ENCODE measurements around the gene PIK3R1.

The PIK3R1 gene

GRCh38 chr5:68331192-68332079, 115.9 kb downstream of the PIK3R1 start:
- Histone ChIP-seq H3K27me3 (ENCODE audit: control insufficient read depth in 2 of 2, insufficient read depth in 2 of 2, low read length in 2 of 2) (no peaks in the 10 kb centered on the region), H3K9ac (ENCODE audit: low read depth in 1 of 2, low read length in 2 of 2) (no peak overlapping the region), H3K9me3 (ENCODE audit: control insufficient read depth in 2 of 2, low read length in 2 of 2) (no peaks in the 10 kb centered on the region), H3K4me3 (ENCODE audit: low read length in 2 of 2) (no peak overlapping the region), H3K4me1 (ENCODE audit: control insufficient read depth in 2 of 2, insufficient read depth in 2 of 2, low read length in 2 of 2) (peaks cover 4 to 11% of the 10 kb centered on the region in 2 donors), H3K27ac (ENCODE audit: low read depth in 2 of 2, low read length in 2 of 2) (peak overlapping the region in 1 of 2 donors; percentile 5), H3K36me3 (ENCODE audit: control insufficient read depth in 2 of 2, insufficient read depth in 2 of 2, low read length in 2 of 2) (no peaks in the 10 kb centered on the region)

DNA sequence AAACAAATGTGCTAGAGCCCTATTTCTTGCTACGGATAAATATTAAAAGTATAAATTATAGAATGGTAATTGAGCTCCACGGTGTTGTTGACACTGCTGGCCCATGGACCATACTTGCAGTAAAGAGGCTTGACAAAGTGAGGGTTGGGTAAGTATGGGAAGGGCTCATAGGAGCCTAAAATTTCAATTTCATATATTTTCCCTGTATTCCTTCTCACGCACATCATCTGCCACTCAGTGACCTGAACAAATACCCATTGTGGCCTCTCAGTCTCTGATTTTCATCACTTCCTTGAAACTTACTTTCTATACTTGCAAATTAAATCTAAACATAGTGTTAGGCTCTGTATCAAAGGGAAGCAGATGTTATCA, 116.5 kb downstream of the PIK3R1 start:
- Histone ChIP-seq H3K27me3 (ENCODE audit: control insufficient read depth in 2 of 2, insufficient read depth in 2 of 2, low read length in 2 of 2) (no peaks in the 10 kb centered on the region), H3K9ac (ENCODE audit: low read depth in 1 of 2, low read length in 2 of 2) (no peak overlapping the region), H3K27ac (ENCODE audit: low read depth in 2 of 2, low read length in 2 of 2) (no peak overlapping the region), H3K9me3 (ENCODE audit: control insufficient read depth in 2 of 2, low read length in 2 of 2) (no peaks in the 10 kb centered on the region), H3K36me3 (ENCODE audit: control insufficient read depth in 2 of 2, insufficient read depth in 2 of 2, low read length in 2 of 2) (no peaks in the 10 kb centered on the region), H3K4me3 (ENCODE audit: low read length in 2 of 2) (no peak overlapping the region), H3K4me1 (ENCODE audit: control insufficient read depth in 2 of 2, insufficient read depth in 2 of 2, low read length in 2 of 2) (peaks cover 4 to 11% of the 10 kb centered on the region in 2 donors)

- Histone ChIP-seq H3K27ac (ENCODE audit: low read depth in 2 of 2, low read length in 2 of 2) (no peak overlapping the region), H3K36me3 (ENCODE audit: control insufficient read depth in 2 of 2, insufficient read depth in 2 of 2, low read length in 2 of 2) (no peaks in the 10 kb centered on the region)
These were observed 117.0 kb downstream of the PIK3R1 start for GRCh38 chr5:68332556-68332955.

DNA sequence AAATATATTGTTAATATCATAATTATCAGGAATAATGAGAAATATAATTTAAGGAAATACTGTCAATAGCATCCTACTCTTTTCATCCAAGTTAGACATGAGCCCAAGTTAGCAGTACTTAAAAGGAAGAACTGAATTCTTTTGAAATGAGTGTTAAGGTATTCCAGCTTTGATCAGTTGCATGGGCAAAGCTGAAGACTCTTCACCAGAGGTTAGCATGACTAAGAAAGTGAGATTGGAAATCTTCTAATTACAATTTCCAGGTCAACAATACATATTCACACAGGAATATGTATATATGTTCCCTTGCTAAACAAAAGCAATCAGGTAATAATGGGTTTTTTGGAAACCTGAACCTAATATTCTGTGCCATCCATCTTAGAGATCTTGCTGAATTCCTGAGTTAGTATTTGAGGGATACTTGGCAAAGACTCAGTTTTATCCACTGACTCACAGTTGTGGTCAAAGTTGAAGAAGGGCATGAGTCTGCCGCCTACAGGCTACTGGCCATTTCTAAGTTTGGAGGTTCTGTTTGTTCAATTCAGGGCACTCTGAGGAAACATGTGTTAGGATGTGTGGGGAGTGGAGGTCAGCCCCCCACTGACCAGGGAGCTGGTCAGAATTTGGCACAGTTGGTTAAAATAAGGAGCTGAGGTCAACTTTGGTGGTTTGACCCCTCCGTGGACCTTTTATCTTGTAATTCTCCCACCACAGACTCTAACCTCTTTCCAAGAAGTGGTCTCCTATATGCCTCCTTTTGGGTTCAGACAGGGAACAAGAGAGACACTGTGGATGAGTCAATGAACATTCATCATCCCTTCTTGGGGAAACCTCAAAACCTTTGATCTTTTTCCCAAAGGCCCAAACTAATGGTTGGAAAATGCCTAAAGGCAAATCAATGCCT, 118.3 kb downstream of the PIK3R1 start:
- Histone ChIP-seq H3K9me3 (ENCODE audit: control insufficient read depth in 2 of 2, low read length in 2 of 2) (no peaks in the 10 kb centered on the region), H3K27me3 (ENCODE audit: control insufficient read depth in 2 of 2, insufficient read depth in 2 of 2, low read length in 2 of 2) (no peaks in the 10 kb centered on the region), H3K27ac (ENCODE audit: low read depth in 2 of 2, low read length in 2 of 2) (no peak overlapping the region), H3K4me1 (ENCODE audit: control insufficient read depth in 2 of 2, insufficient read depth in 2 of 2, low read length in 2 of 2) (peaks cover 4 to 11% of the 10 kb centered on the region in 2 donors), H3K4me3 (ENCODE audit: low read length in 2 of 2) (no peak overlapping the region), H3K36me3 (ENCODE audit: control insufficient read depth in 2 of 2, insufficient read depth in 2 of 2, low read length in 2 of 2) (no peaks in the 10 kb centered on the region), H3K9ac (ENCODE audit: low read depth in 1 of 2, low read length in 2 of 2) (no peak overlapping the region)

More at GRCh38 chr5:68332556-68332955, 117.0 kb downstream of the PIK3R1 start:
- Histone ChIP-seq H3K9ac (ENCODE audit: low read depth in 1 of 2, low read length in 2 of 2) (no peak overlapping the region), H3K9me3 (ENCODE audit: control insufficient read depth in 2 of 2, low read length in 2 of 2) (no peaks in the 10 kb centered on the region), H3K4me3 (ENCODE audit: low read length in 2 of 2) (no peak overlapping the region), H3K27me3 (ENCODE audit: control insufficient read depth in 2 of 2, insufficient read depth in 2 of 2, low read length in 2 of 2) (no peaks in the 10 kb centered on the region), H3K4me1 (ENCODE audit: control insufficient read depth in 2 of 2, insufficient read depth in 2 of 2, low read length in 2 of 2) (peaks cover 4 to 11% of the 10 kb centered on the region in 2 donors)

DNA sequence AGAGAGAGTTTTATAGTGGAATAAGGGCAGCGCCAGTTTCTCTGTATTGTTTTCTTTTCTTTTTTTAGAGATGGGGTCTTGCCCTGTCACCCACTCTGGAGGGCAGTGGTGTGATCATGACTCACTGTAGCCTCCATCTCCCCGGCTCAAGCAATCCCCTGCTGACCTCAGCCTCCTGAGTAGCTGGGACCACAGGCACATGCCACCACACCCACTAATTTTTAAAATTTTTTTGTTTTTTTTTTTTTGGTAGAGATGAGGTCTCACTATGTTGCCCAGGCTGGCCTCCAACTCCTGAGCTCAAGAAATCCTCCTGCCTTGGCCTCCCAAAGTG, 119.0 kb downstream of the PIK3R1 start:
- Histone ChIP-seq H3K36me3 (ENCODE audit: control insufficient read depth in 2 of 2, insufficient read depth in 2 of 2, low read length in 2 of 2) (no peaks in the 10 kb centered on the region), H3K27me3 (ENCODE audit: control insufficient read depth in 2 of 2, insufficient read depth in 2 of 2, low read length in 2 of 2) (no peaks in the 10 kb centered on the region), H3K9me3 (ENCODE audit: control insufficient read depth in 2 of 2, low read length in 2 of 2) (no peaks in the 10 kb centered on the region), H3K27ac (ENCODE audit: low read depth in 2 of 2, low read length in 2 of 2) (no peak overlapping the region), H3K4me3 (ENCODE audit: low read length in 2 of 2) (no peak overlapping the region), H3K4me1 (ENCODE audit: control insufficient read depth in 2 of 2, insufficient read depth in 2 of 2, low read length in 2 of 2) (peaks cover 4 to 11% of the 10 kb centered on the region in 2 donors), H3K9ac (ENCODE audit: low read depth in 1 of 2, low read length in 2 of 2) (no peak overlapping the region)

DNA sequence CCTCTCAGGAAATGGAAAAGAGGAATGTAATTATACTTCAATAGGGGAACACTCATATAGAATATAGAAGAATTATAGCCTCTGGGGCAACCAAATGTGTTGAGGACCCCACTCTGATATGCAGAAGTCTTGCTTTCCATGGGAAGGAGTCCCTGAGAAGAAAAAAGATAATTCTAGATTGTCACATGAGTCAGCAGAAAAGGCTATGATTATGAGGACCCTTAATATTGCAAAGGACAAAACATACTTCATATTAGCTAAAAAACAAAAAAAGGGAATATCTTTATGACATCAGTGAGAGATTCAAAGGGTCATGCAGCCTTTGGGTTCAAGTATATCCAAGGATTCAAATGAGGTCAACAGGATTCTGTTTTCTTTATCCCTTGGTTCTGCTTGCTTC, 119.5 kb downstream of the PIK3R1 start:
- Histone ChIP-seq H3K4me3 (ENCODE audit: low read length in 2 of 2) (no peak overlapping the region), H3K9me3 (ENCODE audit: control insufficient read depth in 2 of 2, low read length in 2 of 2) (no peaks in the 10 kb centered on the region), H3K27me3 (ENCODE audit: control insufficient read depth in 2 of 2, insufficient read depth in 2 of 2, low read length in 2 of 2) (no peaks in the 10 kb centered on the region), H3K27ac (ENCODE audit: low read depth in 2 of 2, low read length in 2 of 2) (no peak overlapping the region), H3K36me3 (ENCODE audit: control insufficient read depth in 2 of 2, insufficient read depth in 2 of 2, low read length in 2 of 2) (no peaks in the 10 kb centered on the region), H3K9ac (ENCODE audit: low read depth in 1 of 2, low read length in 2 of 2) (no peak overlapping the region), H3K4me1 (ENCODE audit: control insufficient read depth in 2 of 2, insufficient read depth in 2 of 2, low read length in 2 of 2) (peaks cover 4 to 11% of the 10 kb centered on the region in 2 donors)

- no peak overlapping the region for H3K4me3 ChIP-seq (ENCODE audit: low read length in 2 of 2)
- H3K27me3 ChIP-seq (ENCODE audit: control insufficient read depth in 2 of 2, insufficient read depth in 2 of 2, low read length in 2 of 2): no peaks in the 10 kb centered on the region
- no peaks in the 10 kb centered on the region for H3K36me3 ChIP-seq (ENCODE audit: control insufficient read depth in 2 of 2, insufficient read depth in 2 of 2, low read length in 2 of 2)
- no peak overlapping the region for H3K27ac ChIP-seq (ENCODE audit: low read depth in 2 of 2, low read length in 2 of 2)
- no peaks in the 10 kb centered on the region for H3K9me3 ChIP-seq (ENCODE audit: control insufficient read depth in 2 of 2, low read length in 2 of 2)
- no peak overlapping the region for H3K9ac ChIP-seq (ENCODE audit: low read depth in 1 of 2, low read length in 2 of 2)
- peaks cover 4 to 8% of the 10 kb centered on the region in 2 donors for H3K4me1 ChIP-seq (ENCODE audit: control insufficient read depth in 2 of 2, insufficient read depth in 2 of 2, low read length in 2 of 2)
These were observed 120.6 kb downstream of the PIK3R1 start for GRCh38 chr5:68336200-68336599.

DNA sequence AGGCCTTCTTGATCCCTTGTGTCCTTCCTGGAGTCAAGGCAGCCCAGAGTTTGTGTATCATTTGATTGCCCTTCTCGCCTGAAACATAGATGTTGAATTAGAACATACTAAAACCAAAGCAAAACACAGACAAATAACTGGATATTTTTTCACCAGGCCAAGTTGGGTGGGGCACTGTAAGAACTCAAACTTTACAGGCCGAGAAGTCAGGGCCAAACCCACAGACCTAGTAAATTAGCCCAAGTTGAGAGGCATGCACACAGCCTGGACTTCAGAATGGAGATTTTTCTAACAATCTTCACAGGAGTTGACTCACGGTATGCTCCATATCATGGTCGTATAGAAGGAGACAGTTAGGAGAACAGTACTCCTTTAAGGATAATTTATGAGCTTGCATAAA, 121.7 kb downstream of the PIK3R1 start:
- Histone ChIP-seq H3K9ac (ENCODE audit: low read depth in 1 of 2, low read length in 2 of 2) (no peak overlapping the region), H3K4me3 (ENCODE audit: low read length in 2 of 2) (no peak overlapping the region), H3K36me3 (ENCODE audit: control insufficient read depth in 2 of 2, insufficient read depth in 2 of 2, low read length in 2 of 2) (no peaks in the 10 kb centered on the region), H3K9me3 (ENCODE audit: control insufficient read depth in 2 of 2, low read length in 2 of 2) (no peaks in the 10 kb centered on the region), H3K27me3 (ENCODE audit: control insufficient read depth in 2 of 2, insufficient read depth in 2 of 2, low read length in 2 of 2) (no peaks in the 10 kb centered on the region), H3K27ac (ENCODE audit: low read depth in 2 of 2, low read length in 2 of 2) (no peak overlapping the region), H3K4me1 (ENCODE audit: control insufficient read depth in 2 of 2, insufficient read depth in 2 of 2, low read length in 2 of 2) (peaks cover under 1% of the 10 kb centered on the region in 2 donors)

DNA sequence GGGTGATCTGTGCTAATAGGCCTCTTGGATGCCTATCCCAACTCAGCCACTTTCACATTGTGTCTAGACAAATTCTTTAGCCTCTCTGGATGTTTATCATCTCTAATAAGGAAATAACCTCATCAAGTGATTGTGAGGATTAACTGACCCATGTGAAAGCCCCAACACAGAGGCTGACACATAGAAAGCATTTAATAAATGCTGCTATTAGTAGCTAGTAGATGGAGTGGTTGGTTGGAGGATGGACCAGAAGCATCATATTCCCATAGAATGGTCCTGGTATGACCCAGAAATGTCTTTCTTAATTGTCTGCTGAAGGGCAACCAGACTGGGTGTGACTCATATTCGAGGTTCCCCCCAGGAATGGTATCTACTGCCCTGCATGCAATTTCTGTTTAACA, 124.4 kb downstream of the PIK3R1 start:
- H3K36me3 ChIP-seq (ENCODE audit: control insufficient read depth in 2 of 2, insufficient read depth in 2 of 2, low read length in 2 of 2): no peaks in the 10 kb centered on the region
- no peaks in the 10 kb centered on the region for H3K9me3 ChIP-seq (ENCODE audit: control insufficient read depth in 2 of 2, low read length in 2 of 2)
- no peaks in the 10 kb centered on the region for H3K27me3 ChIP-seq (ENCODE audit: control insufficient read depth in 2 of 2, insufficient read depth in 2 of 2, low read length in 2 of 2)
- peaks cover 0 to 3% of the 10 kb centered on the region in 2 donors for H3K4me1 ChIP-seq (ENCODE audit: control insufficient read depth in 2 of 2, insufficient read depth in 2 of 2, low read length in 2 of 2)
- H3K4me3 ChIP-seq (ENCODE audit: low read length in 2 of 2): no peak overlapping the region
- no peak overlapping the region for H3K27ac ChIP-seq (ENCODE audit: low read depth in 2 of 2, low read length in 2 of 2)
- no peak overlapping the region for H3K9ac ChIP-seq (ENCODE audit: low read depth in 1 of 2, low read length in 2 of 2)

DNA sequence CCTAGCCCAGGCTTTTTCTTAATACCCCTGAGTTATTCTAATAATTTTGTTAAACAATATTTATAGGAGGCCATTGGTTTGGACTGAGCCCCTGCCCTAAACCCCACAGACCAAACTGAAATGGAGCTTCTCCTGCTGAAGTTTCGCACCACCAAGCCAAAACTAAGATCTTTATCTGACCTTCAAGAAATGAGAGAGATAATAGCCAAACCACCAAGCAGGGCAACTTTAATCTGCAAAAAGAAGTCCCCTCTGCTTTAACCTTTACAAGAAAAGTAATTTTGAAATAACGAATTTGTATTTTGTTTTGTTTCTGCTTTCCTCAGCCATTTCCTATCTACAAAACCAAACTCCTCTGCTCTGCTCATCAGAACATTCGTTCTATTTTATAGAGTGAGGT, 125.5 kb downstream of the PIK3R1 start:
- Histone ChIP-seq H3K4me3 (ENCODE audit: low read length in 2 of 2) (no peak overlapping the region), H3K27me3 (ENCODE audit: control insufficient read depth in 2 of 2, insufficient read depth in 2 of 2, low read length in 2 of 2) (no peaks in the 10 kb centered on the region), H3K9me3 (ENCODE audit: control insufficient read depth in 2 of 2, low read length in 2 of 2) (no peaks in the 10 kb centered on the region), H3K36me3 (ENCODE audit: control insufficient read depth in 2 of 2, insufficient read depth in 2 of 2, low read length in 2 of 2) (no peaks in the 10 kb centered on the region), H3K4me1 (ENCODE audit: control insufficient read depth in 2 of 2, insufficient read depth in 2 of 2, low read length in 2 of 2) (peaks cover 0 to 3% of the 10 kb centered on the region in 2 donors), H3K27ac (ENCODE audit: low read depth in 2 of 2, low read length in 2 of 2) (no peak overlapping the region), H3K9ac (ENCODE audit: low read depth in 1 of 2, low read length in 2 of 2) (no peak overlapping the region)

All from mucosa of rectum (tissue), 2 donors.